ENCODE results near the gene PDE2A. TPM values are rescaled to one million over a fixed set of nuclear protein-coding genes. Genes with fewer than 3 reads are reported as not detected.

Gene PDE2A
- total RNA-seq, 1 experiment from 2014 or later: 6.5 TPM

- peak; percentile 44 for DNase-seq (ENCODE audit: low spot score)
Observed at GRCh38 chr11:72614381-72614780, 59.8 kb downstream of the PDE2A start.

GRCh38 chr11:72613977-72614376 lies 60.2 kb downstream of the PDE2A start:
- no peak for DNase-seq (ENCODE audit: low spot score)

- DNase-seq (ENCODE audit: low spot score): no peak
Observed at GRCh38 chr11:72613450-72613849, 60.8 kb downstream of the PDE2A start.

- no peak for DNase-seq (ENCODE audit: low spot score)
Observed at GRCh38 chr11:72609476-72609875, 64.7 kb downstream of the PDE2A start.

GRCh38 chr11:72609045-72609444 lies 65.2 kb downstream of the PDE2A start:
- DNase-seq (ENCODE audit: low spot score): no peak

- DNase-seq (ENCODE audit: low spot score): no peak
Observed at GRCh38 chr11:72607496-72607895, 66.7 kb downstream of the PDE2A start.

- DNase-seq (ENCODE audit: low spot score): no peak
Observed at GRCh38 chr11:72606748-72607468, 67.3 kb downstream of the PDE2A start.

GRCh38 chr11:72605973-72606747 lies 68.1 kb downstream of the PDE2A start:
- no peak for DNase-seq (ENCODE audit: low spot score)

- no peak for DNase-seq (ENCODE audit: low spot score)
Observed at GRCh38 chr11:72604256-72604655, 70.0 kb downstream of the PDE2A start.

GRCh38 chr11:72602250-72602904 lies 71.8 kb downstream of the PDE2A start:
- DNase-seq (ENCODE audit: low spot score): no peak

GRCh38 chr11:72600557-72600956 lies 73.7 kb downstream of the PDE2A start:
- DNase-seq (ENCODE audit: low spot score): no peak

GRCh38 chr11:72599325-72600117 lies 74.7 kb downstream of the PDE2A start:
- DNase-seq (ENCODE audit: low spot score): peak; percentile 30

GRCh38 chr11:72598906-72599305 lies 75.3 kb downstream of the PDE2A start:
- peak; percentile 54 for DNase-seq (ENCODE audit: low spot score)

GRCh38 chr11:72598466-72598865 lies 75.8 kb downstream of the PDE2A start:
- no peak for DNase-seq (ENCODE audit: low spot score)

- DNase-seq (ENCODE audit: low spot score): no peak
Observed at GRCh38 chr11:72597721-72598120, 76.5 kb downstream of the PDE2A start.

GRCh38 chr11:72595292-72595684 lies 78.9 kb downstream of the PDE2A start:
- DNase-seq (ENCODE audit: low spot score): no peak

- DNase-seq (ENCODE audit: low spot score): no peak
Observed at GRCh38 chr11:72594493-72595291, 79.5 kb downstream of the PDE2A start.

GRCh38 chr11:72592698-72593495 lies 81.3 kb downstream of the PDE2A start:
- DNase-seq (ENCODE audit: low spot score): no peak

- DNase-seq (ENCODE audit: low spot score): no peak
Observed at GRCh38 chr11:72591785-72592502, 82.3 kb downstream of the PDE2A start.

- DNase-seq (ENCODE audit: low spot score): no peak
Observed at GRCh38 chr11:72591023-72591422, 83.2 kb downstream of the PDE2A start.

Measured in A172 (cell line).